GM18502 (cell line): ENCODE data around the gene DHTKD1.
"Not testable (repeated sequence)": the region's sequence is repeated elsewhere in the genome, so short reads cannot be mapped to it uniquely, and the experiment has no call there.

Experiments used
- ATAC-seq: cut with Tn5 transposase; IDR thresholded peaks from one replicate; pipeline ENCODE4 v1.9.1; 2021; ENCODE audit warnings: mild to moderate bottlenecking; ENCODE audit not compliant: unreplicated experiment, poor library complexity

Gene DHTKD1

GRCh38 chr10:12062754-12063482 is 5.8 kb upstream of the DHTKD1 start:
- no peak for ATAC-seq

- no peak for ATAC-seq
These were observed 5.3 kb upstream of the DHTKD1 start for GRCh38 chr10:12063483-12063818.

GRCh38 chr10:12067336-12067735 is 1.4 kb upstream of the DHTKD1 start:
- no peak for ATAC-seq

DNA sequence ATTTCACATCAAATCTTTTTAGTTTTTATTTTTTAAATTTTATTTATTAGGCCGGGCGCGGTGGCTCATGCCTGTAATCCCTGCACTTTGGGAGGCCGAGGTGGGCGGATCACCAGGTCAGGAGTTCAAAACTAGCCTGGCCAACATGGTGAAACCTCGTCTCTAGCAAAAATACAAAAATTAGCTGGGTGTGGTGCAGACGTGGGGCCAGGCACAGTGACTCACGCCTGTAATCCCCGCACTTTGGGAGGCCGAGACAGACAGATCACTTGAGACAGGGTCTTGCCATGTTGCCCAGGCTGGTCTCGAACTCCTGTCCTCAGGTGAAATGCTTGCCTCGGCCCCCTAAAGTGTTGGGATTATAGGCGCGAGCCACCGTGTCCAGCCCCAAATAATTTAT is 2.7 kb downstream of the DHTKD1 start:
- ATAC-seq, result not testable (repeated sequence)

GRCh38 chr10:12073526-12073925 is 4.8 kb downstream of the DHTKD1 start:
- no peak for ATAC-seq

GRCh38 chr10:12077580-12078180 is 8.9 kb downstream of the DHTKD1 start:
- peak; percentile 36 for ATAC-seq

- ATAC-seq, result no peak
These were observed 12.7 kb downstream of the DHTKD1 start for GRCh38 chr10:12081470-12081869.

DNA sequence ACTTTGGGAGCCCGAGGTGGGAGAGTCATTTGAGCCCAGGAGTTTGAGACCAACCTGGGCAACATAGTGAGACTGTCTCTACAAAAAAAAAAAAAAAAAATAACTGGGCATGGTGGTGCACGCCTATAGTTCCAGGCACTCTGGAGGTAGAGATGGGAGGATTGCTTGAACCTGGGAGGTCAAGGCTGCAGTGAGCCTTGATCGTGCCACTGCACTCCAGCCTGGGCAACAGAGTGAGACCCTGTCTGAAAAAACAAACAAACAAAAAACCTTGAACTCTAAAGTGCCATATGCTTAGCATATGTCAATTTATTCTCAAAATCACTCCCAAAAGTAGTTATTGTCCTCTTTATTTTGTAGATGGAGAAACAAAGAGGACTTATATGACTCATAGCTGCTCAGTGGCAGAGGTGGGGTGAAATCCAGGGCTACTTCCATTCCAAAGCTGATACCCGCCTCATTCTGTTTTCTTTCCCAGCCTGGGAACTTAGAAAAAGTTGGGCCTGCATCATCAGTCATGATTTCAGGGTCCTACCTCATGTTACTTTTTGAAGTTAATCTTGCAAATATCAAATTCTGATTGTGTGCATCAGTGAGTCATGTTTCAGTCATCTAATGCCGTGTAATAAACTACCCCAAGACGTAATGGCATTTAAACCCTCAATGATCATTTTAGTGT is 13.3 kb downstream of the DHTKD1 start:
- ATAC-seq, result no peak

DNA sequence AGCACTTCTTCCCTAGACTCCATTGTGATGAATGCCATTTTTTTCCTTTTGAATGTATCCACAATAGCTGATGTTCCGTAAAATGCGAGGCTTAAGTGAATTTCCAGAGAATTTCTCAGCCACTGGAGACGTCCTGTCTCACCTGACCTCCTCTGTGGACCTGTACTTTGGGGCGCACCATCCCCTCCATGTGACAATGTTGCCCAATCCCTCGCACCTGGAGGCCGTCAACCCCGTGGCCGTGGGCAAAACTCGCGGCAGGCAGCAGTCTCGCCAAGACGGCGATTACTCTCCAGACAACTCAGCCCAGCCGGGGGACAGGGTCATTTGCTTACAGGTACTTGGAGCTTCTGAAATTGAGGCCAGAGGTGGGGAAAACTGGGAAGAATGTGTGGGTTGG is 20.2 kb downstream of the DHTKD1 start:
- ATAC-seq, result no peak

DNA sequence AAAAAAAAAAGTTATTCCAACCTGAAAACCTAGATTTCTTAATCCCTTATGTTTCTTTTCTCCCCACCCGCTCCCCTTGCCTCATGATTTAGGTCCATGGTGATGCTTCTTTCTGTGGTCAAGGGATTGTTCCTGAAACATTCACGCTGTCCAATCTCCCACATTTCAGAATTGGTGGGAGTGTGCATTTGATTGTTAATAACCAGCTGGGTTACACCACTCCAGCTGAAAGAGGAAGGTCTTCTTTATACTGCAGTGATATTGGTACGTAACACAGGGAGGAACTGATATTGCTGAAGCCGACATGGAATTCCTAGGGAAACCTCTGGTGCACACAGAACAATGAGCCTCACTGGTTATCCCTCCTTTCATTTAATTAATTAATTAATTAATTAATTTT is 22.7 kb downstream of the DHTKD1 start:
- no peak for ATAC-seq

GRCh38 chr10:12097361-12097760 is 28.6 kb downstream of the DHTKD1 start:
- ATAC-seq, result not testable (repeated sequence)

DNA sequence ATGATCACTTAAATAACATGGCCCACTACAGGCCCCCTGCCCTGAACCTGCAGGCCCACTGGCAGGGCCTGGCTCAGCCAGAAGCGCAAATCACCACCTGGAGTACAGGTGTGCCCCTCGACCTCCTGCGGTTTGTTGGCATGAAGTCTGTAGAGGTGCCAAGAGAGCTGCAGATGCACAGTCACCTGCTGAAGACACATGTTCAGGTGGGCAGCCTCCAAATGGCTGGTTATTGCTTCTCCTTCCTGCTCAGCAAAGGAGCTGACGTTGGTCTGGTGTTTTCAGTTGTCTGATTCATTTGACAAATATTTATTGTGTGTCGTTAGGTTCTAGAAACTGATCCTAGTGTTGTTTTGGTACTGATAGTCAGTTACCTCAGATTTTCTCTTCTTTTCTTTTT is 29.0 kb downstream of the DHTKD1 start:
- ATAC-seq, result no peak

DNA sequence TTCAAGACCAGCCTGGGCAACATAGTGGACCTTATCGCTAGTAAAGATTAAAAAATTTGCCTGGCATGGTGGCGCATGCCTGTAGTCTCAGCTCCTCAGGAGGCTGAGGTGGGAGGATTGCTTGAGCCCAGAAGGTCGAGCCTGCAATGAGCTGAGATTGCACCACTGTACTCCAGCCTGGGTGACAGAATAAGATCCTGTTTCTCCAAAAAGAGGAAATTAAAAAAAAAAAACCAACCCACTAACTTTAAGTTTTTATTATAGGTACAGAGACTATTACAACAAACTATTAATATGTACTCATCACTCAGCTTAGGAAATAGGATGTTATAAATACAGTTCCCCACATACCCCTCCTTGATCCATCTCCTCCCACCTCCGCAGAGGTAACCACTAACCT is 30.2 kb downstream of the DHTKD1 start:
- no peak for ATAC-seq

- no peak for ATAC-seq
These were observed 35.0 kb downstream of the DHTKD1 start for GRCh38 chr10:12103802-12104201.

GRCh38 chr10:12107781-12108180 is 39.0 kb downstream of the DHTKD1 start:
- ATAC-seq, result no peak

DNA sequence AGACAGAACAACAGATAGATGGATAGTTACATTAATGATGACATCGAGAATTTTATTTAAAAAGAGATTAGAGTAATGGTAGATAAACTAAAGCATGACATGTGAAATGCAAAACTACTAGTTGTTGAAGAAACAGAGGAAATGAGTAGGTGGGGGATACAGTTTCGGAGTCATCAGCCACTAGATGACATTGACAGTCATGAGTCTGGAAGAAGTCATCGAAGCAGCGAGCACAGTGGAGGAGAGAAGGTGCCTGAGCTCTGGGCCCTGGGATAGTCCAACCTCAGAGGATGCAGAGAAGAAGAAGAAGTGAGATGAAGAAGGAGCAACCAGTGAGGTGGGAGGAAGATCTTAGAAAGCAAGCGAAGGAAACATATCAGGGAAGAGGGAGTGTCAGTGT is 40.5 kb downstream of the DHTKD1 start:
- ATAC-seq, result no peak

- ATAC-seq, result no peak
These were observed 42.8 kb downstream of the DHTKD1 start for GRCh38 chr10:12111528-12111927.

DNA sequence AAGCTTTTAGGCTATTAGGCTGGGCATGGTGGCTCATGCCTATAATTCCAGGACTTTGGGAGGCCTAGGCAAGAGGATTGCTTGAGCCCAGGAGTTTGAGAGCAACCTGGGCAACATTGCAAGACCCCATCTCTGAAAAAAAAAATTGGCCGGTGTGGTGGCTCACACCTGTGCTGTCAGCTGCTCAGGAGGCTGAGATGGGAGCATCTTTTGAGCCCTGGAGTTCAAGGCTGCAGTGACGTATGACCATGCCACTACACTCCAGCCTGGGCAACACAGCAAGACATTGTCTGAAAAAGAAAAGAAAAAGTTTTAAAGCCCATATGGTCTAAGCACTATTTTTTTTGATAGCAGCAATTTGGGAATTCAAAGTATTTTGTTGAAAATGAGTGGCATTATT is 44.9 kb downstream of the DHTKD1 start:
- no peak for ATAC-seq

DNA sequence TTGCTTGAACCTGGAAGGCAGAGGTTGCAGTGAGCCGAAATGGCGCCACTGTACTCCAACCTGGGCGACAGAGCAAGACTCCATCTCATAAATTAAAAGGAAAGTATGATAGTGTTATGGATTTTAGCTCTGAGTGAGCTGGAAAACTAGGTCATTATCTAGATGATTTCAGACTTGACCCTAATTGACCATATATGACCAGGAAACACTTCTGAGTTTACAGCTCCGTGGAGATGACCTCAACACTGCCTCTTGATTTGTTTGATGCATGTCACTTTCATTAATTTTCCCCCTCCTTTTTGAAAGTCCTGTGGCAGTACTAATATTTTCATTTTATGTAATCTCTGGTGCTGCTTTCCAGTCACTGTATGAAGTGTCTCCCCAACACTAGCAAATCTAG is 52.9 kb downstream of the DHTKD1 start:
- ATAC-seq, result no peak

DNA sequence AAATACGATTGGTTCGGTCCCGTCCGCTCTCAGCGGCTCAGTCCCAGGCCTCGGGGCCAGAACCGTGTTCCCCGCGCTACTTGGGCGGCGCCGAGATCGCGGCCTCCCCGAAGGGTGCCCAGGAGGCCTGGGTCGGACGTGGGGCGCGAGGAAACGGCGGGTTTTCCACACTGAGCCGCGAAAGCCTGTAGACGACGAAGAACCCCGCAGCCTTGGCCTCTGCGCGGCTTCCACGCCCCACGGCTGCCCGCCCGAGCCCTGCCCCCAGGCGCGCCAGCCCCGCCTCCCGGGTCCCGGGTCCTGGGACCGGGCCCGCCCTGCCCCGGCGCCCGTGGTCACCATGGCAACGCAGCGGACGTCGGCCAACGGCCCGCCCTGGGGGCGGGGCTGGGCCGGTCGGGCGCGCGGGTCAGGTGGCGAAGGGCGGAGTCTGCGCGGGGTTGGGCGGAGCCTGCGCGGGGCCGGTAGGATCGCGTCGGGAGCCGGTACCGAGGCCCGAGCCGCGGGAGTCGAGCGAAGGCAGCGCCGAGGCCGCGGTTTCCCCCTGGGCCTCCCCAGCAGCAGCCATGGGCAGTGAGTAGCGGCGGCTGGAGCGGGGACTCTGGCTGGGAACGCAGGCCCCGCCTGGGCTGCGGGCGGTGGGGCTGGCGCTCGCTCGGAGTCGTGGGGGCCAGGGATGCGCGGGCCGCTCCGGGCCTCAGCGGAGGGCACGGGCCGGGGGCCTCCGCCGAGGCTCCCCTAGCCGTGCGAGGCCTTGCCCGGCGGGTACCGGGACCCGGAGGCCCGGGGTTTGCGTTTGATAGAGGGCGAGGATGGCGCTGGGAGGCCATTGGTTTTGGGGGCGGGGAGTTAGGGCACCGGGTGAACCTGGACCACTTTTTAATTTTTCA is 60.7 kb downstream of the DHTKD1 start, which contains the start of gene SEC61A2:
SEC61A2 (plus strand) TSS at position 456 of the 890 bp plus-strand sequence; CDS start at position 567, 111 bp downstream.
- peak; percentile 90 for ATAC-seq
